ENCODE measurements around the gene DUSP12.
"Not testable (repeated sequence)": the region's sequence is repeated elsewhere in the genome, so short reads cannot be mapped to it uniquely, and the experiment has no call there.

DUSP12 gene

GRCh38 chr1:161749509-161750407 is at the start of gene DUSP12:
Gene DUSP12 (plus strand): TSS chr1:161749786. CDS start chr1:161749802, 16 bp downstream.
- peak; percentile 92 for DNase-seq

- DNase-seq, result no peak
Observed at GRCh38 chr1:161702250-161702649, 47.3 kb upstream of the DUSP12 start.

- no peak for DNase-seq
Observed at GRCh38 chr1:161705537-161705936, 44.0 kb upstream of the DUSP12 start.

- DNase-seq, result no peak
Observed at GRCh38 chr1:161706113-161706481, 43.5 kb upstream of the DUSP12 start.

GRCh38 chr1:161706482-161707347 is 42.9 kb upstream of the DUSP12 start, which contains the start of gene FCRLA:
Gene FCRLA (plus strand): TSS chr1:161707229. CDS start chr1:161707265, 36 bp downstream.
- no peak for DNase-seq

- DNase-seq, result no peak
Observed at GRCh38 chr1:161707503-161707902, 42.1 kb upstream of the DUSP12 start.

- DNase-seq, result no peak
Observed at GRCh38 chr1:161709373-161709772, 40.2 kb upstream of the DUSP12 start.

GRCh38 chr1:161710560-161710959 is 39.0 kb upstream of the DUSP12 start:
- no peak for DNase-seq

GRCh38 chr1:161718559-161719324 is 30.8 kb upstream of the DUSP12 start:
- no peak for DNase-seq

- DNase-seq, result no peak
Observed at GRCh38 chr1:161719325-161719611, 30.3 kb upstream of the DUSP12 start.

- DNase-seq, result no peak
Observed at GRCh38 chr1:161720422-161720821, 29.2 kb upstream of the DUSP12 start.

GRCh38 chr1:161720956-161721737 is 28.4 kb upstream of the DUSP12 start, which contains the start of gene FCRLB:
Gene FCRLB (plus strand): TSS chr1:161721544. CDS start chr1:161722673, 1,129 bp downstream.
- DNase-seq, result no peak

- DNase-seq, result no peak
Observed at GRCh38 chr1:161721738-161722343, 27.7 kb upstream of the DUSP12 start.

GRCh38 chr1:161722406-161722805 is 27.2 kb upstream of the DUSP12 start:
- no peak for DNase-seq

GRCh38 chr1:161723459-161724141 is 26.0 kb upstream of the DUSP12 start:
- DNase-seq, result no peak

- not testable (repeated sequence) for DNase-seq
Observed at GRCh38 chr1:161725258-161725907, 24.2 kb upstream of the DUSP12 start.

- DNase-seq, result peak; percentile 36
Observed at GRCh38 chr1:161725908-161726472, 23.6 kb upstream of the DUSP12 start.

- DNase-seq, result peak; percentile 78
Observed at GRCh38 chr1:161726473-161727255, 22.9 kb upstream of the DUSP12 start.

- DNase-seq, result peak; percentile 67
Observed at GRCh38 chr1:161727256-161727924, 22.2 kb upstream of the DUSP12 start.

Data from CD4-positive, alpha-beta T cell treated with Interleukin-17A for 1 hour (primary cell).